Ishikawa (cell line): ENCODE data around the gene ATG16L2.

Experiments used
- CEBPB ChIP-seq: IDR thresholded peaks from 2 replicates; pipeline ENCODE4 v1.6.1; 2012
- CREB1 ChIP-seq: IDR thresholded peaks from 2 replicates; pipeline ENCODE4 v1.6.1; 2012; ENCODE audit warnings: low read depth
- EP300 ChIP-seq: IDR thresholded peaks from 2 replicates; pipeline ENCODE4 v1.6.1; 2012; ENCODE audit warnings: borderline replicate concordance
- FOXM1 ChIP-seq: IDR thresholded peaks from 2 replicates; pipeline ENCODE4 v1.6.1; 2012; ENCODE audit warnings: low read depth, borderline replicate concordance
- MAX ChIP-seq: IDR thresholded peaks from 2 replicates; pipeline ENCODE4 v1.6.1; 2012
- RAD21 ChIP-seq: IDR thresholded peaks from 2 replicates; pipeline ENCODE4 v1.6.1; 2012; ENCODE audit warnings: low read depth
- REST ChIP-seq: IDR thresholded peaks from 2 replicates; pipeline ENCODE4 v1.6.1; 2012; ENCODE audit warnings: low read depth, mild to moderate bottlenecking
- TAF1 ChIP-seq: IDR thresholded peaks from 2 replicates; pipeline ENCODE4 v1.6.1; 2012; ENCODE audit warnings: low read depth, mild to moderate bottlenecking
- TCF12 ChIP-seq: IDR thresholded peaks from 2 replicates; pipeline ENCODE4 v1.6.1; 2012; ENCODE audit warnings: low read depth
- TEAD4 ChIP-seq: IDR thresholded peaks from 2 replicates; pipeline ENCODE4 v1.6.1; 2012
- USF1 ChIP-seq: IDR thresholded peaks from 2 replicates; pipeline ENCODE4 v1.6.1; 2012
- YY1 ChIP-seq: IDR thresholded peaks from 2 replicates; pipeline ENCODE4 v1.6.1; 2012; ENCODE audit warnings: low read depth

GRCh38 chr11:72828692-72829101, 14.5 kb downstream of the ATG16L2 start:
- TF ChIP-seq REST (no peak), TEAD4 (no peak), TAF1 (no peak), CEBPB (no peak), EP300 (no peak), USF1 (no peak), CREB1 (no peak), FOXM1 (no peak), RAD21 (no peak), YY1 (no peak), TCF12 (no peak), MAX (no peak)
